ENCODE results near the gene RTF2. TPM values are rescaled to one million over a fixed set of nuclear protein-coding genes. Genes with fewer than 3 reads are reported as not detected.

The RTF2 gene
- polyA plus RNA-seq, 1 donor (not counting 4 experiments of a cell fraction or from before 2014, with no cell fraction given), result 63.4 TPM

GRCh38 chr20:56488566-56488965 lies 20.1 kb downstream of the RTF2 start:
- no peak overlapping the region for H2AFZ ChIP-seq (ENCODE audit: control insufficient read depth, low read length)
- no peak overlapping the region for H3K4me3 ChIP-seq (ENCODE audit: control insufficient read depth in 2 of 3, extremely low read depth in 1 of 3, insufficient read depth in 2 of 3, low read depth in 1 of 3, low read length in 3 of 3)
- dilution Hi-C loops (cut with MboI; ENCODE audit: extremely low pct_ligation_motif_present, low sequenced_read_pairs), result no loop called here
- no peaks in the 10 kb centered on the region for H3K27me3 ChIP-seq (ENCODE audit: control insufficient read depth, extremely low read depth, insufficient read depth, low read length)
- H3K36me3 ChIP-seq (ENCODE audit: control insufficient read depth in 2 of 2, extremely low read depth in 1 of 2, insufficient read depth in 2 of 2, low read length in 2 of 2), result peaks cover 17 to 18% of the 10 kb centered on the region in 2 experiments
- no peak overlapping the region for H3K4me2 ChIP-seq (ENCODE audit: control insufficient read depth, extremely low read depth, insufficient read depth, low read depth, low read length)
- H3K9me1 ChIP-seq (ENCODE audit: control insufficient read depth, extremely low read depth, insufficient read depth, low read length), result peaks cover 2% of the 10 kb centered on the region
- no peak overlapping the region for H3K9ac ChIP-seq (ENCODE audit: control insufficient read depth, extremely low read depth, insufficient read depth, low read length)
- TF ChIP-seq EZH2 (IDR thresholded peaks at IDR 0.05; ENCODE audit: low read length), result no peak
- TF ChIP-seq, protein P1, sequence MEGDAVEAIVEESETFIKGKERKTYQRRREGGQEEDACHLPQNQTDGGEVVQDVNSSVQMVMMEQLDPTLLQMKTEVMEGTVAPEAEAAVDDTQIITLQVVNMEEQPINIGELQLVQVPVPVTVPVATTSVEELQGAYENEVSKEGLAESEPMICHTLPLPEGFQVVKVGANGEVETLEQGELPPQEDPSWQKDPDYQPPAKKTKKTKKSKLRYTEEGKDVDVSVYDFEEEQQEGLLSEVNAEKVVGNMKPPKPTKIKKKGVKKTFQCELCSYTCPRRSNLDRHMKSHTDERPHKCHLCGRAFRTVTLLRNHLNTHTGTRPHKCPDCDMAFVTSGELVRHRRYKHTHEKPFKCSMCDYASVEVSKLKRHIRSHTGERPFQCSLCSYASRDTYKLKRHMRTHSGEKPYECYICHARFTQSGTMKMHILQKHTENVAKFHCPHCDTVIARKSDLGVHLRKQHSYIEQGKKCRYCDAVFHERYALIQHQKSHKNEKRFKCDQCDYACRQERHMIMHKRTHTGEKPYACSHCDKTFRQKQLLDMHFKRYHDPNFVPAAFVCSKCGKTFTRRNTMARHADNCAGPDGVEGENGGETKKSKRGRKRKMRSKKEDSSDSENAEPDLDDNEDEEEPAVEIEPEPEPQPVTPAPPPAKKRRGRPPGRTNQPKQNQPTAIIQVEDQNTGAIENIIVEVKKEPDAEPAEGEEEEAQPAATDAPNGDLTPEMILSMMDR (optimal IDR thresholded peaks at IDR 0.05 in 1 of 3, IDR thresholded peaks at IDR 0.05 in 1 of 3, conservative IDR thresholded peaks at IDR 0.05 in 1 of 3; ENCODE audit: extremely low read depth in 1 of 3, insufficient read depth in 2 of 3, low read length in 3 of 3), result no peak
- H3K79me2 ChIP-seq (ENCODE audit: control insufficient read depth, insufficient read depth, low read length), result peaks cover 3% of the 10 kb centered on the region
- FAIRE-seq (no peak), DNase-seq (ENCODE audit: low read depth, low spot score) (no peak)
- no peaks in the 10 kb centered on the region for H3K9me3 ChIP-seq (ENCODE audit: control insufficient read depth, low read depth, low read length)
- no peaks in the 10 kb centered on the region for H3K4me1 ChIP-seq (ENCODE audit: control insufficient read depth, extremely low read depth, insufficient read depth, low read length)
- peaks cover 2% of the 10 kb centered on the region for H4K20me1 ChIP-seq (ENCODE audit: control insufficient read depth, extremely low read depth, insufficient read depth, low read length)
- H3K27ac ChIP-seq (ENCODE audit: control insufficient read depth, insufficient read depth, low read length), result no peak overlapping the region

DNA sequence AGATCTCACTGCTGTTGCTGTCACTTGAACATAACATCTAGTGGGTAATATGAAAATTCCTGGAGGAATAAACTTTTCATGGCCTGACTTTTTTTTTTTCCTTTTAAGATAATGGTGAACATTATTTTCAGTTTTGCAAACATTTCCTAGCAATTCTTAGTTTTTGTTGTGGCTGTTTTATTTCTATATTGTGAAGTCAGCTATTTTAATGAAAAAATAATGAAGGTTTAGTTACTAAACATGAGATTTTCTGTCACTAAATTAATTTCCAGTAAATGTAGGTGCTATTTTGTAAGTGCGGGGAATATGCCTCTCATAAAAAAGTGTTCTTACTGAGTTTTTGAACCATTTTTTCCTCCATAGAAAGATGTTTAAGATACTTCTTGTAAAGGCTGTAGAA lies 32.7 kb downstream of the RTF2 start:
- dilution Hi-C loops (cut with MboI; ENCODE audit: extremely low pct_ligation_motif_present, low sequenced_read_pairs), result no loop called here
- DNase-seq (ENCODE audit: low read depth, low spot score) (no peak), FAIRE-seq (no peak)
- Histone ChIP-seq H3K4me1 (ENCODE audit: control insufficient read depth, extremely low read depth, insufficient read depth, low read length) (no peaks in the 10 kb centered on the region), H3K27ac (ENCODE audit: control insufficient read depth, insufficient read depth, low read length) (no peak overlapping the region), H3K79me2 (ENCODE audit: control insufficient read depth, insufficient read depth, low read length) (peaks cover 4% of the 10 kb centered on the region), H3K4me3 (ENCODE audit: control insufficient read depth in 2 of 3, extremely low read depth in 1 of 3, insufficient read depth in 2 of 3, low read depth in 1 of 3, low read length in 3 of 3) (no peak overlapping the region), H3K9me1 (ENCODE audit: control insufficient read depth, extremely low read depth, insufficient read depth, low read length) (peaks cover 2% of the 10 kb centered on the region), H3K9me3 (ENCODE audit: control insufficient read depth, low read depth, low read length) (no peaks in the 10 kb centered on the region), H2AFZ (ENCODE audit: control insufficient read depth, low read length) (no peak overlapping the region), H3K36me3 (ENCODE audit: control insufficient read depth in 2 of 2, extremely low read depth in 1 of 2, insufficient read depth in 2 of 2, low read length in 2 of 2) (peaks cover 3 to 7% of the 10 kb centered on the region in 2 experiments), H3K27me3 (ENCODE audit: control insufficient read depth, extremely low read depth, insufficient read depth, low read length) (no peaks in the 10 kb centered on the region), H3K4me2 (ENCODE audit: control insufficient read depth, extremely low read depth, insufficient read depth, low read depth, low read length) (no peak overlapping the region), H3K9ac (ENCODE audit: control insufficient read depth, extremely low read depth, insufficient read depth, low read length) (no peak overlapping the region), H4K20me1 (ENCODE audit: control insufficient read depth, extremely low read depth, insufficient read depth, low read length) (no peaks in the 10 kb centered on the region)
- TF ChIP-seq, protein P1 (optimal IDR thresholded peaks at IDR 0.05 in 1 of 3, IDR thresholded peaks at IDR 0.05 in 1 of 3, conservative IDR thresholded peaks at IDR 0.05 in 1 of 3; ENCODE audit: extremely low read depth in 1 of 3, insufficient read depth in 2 of 3, low read length in 3 of 3), result no peak
- TF ChIP-seq EZH2 (IDR thresholded peaks at IDR 0.05; ENCODE audit: low read length), result no peak
